ENCODE measurements around the gene PATL1.

DNA sequence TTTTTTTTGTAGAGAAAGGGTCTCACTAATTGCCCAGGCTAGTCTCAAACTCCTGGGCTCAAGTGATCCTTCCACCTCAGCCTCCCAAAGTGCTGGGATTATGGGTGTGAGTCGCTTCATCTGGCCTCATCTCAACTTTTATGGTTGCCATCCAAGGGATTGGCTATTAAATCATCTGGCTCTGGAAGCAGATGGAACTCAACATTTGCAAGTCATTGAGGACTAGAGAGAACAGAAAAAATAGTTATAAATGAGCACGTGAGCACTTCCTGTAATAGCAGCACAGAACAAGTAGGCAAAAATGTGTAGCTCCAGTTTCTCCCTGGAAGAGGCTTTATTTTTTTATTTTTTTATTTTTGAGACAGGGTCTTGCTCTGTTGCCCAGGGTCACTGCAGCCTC, 22.3 kb upstream of the PATL1 start:
- TF ChIP-seq, protein P1, sequence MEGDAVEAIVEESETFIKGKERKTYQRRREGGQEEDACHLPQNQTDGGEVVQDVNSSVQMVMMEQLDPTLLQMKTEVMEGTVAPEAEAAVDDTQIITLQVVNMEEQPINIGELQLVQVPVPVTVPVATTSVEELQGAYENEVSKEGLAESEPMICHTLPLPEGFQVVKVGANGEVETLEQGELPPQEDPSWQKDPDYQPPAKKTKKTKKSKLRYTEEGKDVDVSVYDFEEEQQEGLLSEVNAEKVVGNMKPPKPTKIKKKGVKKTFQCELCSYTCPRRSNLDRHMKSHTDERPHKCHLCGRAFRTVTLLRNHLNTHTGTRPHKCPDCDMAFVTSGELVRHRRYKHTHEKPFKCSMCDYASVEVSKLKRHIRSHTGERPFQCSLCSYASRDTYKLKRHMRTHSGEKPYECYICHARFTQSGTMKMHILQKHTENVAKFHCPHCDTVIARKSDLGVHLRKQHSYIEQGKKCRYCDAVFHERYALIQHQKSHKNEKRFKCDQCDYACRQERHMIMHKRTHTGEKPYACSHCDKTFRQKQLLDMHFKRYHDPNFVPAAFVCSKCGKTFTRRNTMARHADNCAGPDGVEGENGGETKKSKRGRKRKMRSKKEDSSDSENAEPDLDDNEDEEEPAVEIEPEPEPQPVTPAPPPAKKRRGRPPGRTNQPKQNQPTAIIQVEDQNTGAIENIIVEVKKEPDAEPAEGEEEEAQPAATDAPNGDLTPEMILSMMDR (IDR thresholded peaks at IDR 0.05): no peak
- no peak for TF ChIP-seq POLR2A (IDR thresholded peaks at IDR 0.05)
